H9 (cell line): ENCODE measurements around the gene LEFTY1. TPM values are rescaled to one million over a fixed set of nuclear protein-coding genes. Genes with fewer than 3 reads are reported as not detected.

Experiments
- DNase-seq: peaks from one replicate; pipeline ENCODE4 v3.0.0-alpha.2; 2017
- H2AFZ ChIP-seq: one replicate; pipeline ENCODE4 v1.6.1; 2013; ENCODE audit warnings: mild to moderate bottlenecking, low read length, control low read depth, moderate library complexity
- H2AK5ac ChIP-seq: 2 replicates; pipeline ENCODE4 v1.6.1; 2013; ENCODE audit warnings: low read length, control low read depth, mixed read lengths; ENCODE audit not compliant: insufficient read length
- H2BK120ac ChIP-seq: one replicate; pipeline ENCODE4 v1.6.1; 2013; ENCODE audit warnings: low read depth, mild to moderate bottlenecking, low read length, control low read depth, inconsistent platforms; ENCODE audit not compliant: poor library complexity, severe bottlenecking
- H2BK12ac ChIP-seq: 2 replicates; pipeline ENCODE4 v1.6.1; 2013; ENCODE audit warnings: low read length, control low read depth, mixed read lengths, low read depth; ENCODE audit not compliant: insufficient read length
- H2BK15ac ChIP-seq: 2 replicates; pipeline ENCODE4 v1.6.1; 2013; ENCODE audit warnings: low read depth, low read length, control low read depth
- H2BK20ac ChIP-seq: one replicate; pipeline ENCODE4 v1.6.1; 2013; ENCODE audit warnings: low read depth, mild to moderate bottlenecking, low read length, control low read depth, inconsistent platforms; ENCODE audit not compliant: poor library complexity, severe bottlenecking
- H2BK5ac ChIP-seq: 2 replicates; pipeline ENCODE4 v1.6.1; 2013; ENCODE audit warnings: low read length, control low read depth, mixed read lengths; ENCODE audit not compliant: insufficient read length
- H3K14ac ChIP-seq: 2 replicates; pipeline ENCODE4 v1.6.1; 2013; ENCODE audit warnings: low read length, control low read depth; ENCODE audit not compliant: insufficient read depth
- H3K18ac ChIP-seq: 2 replicates; pipeline ENCODE4 v1.6.1; 2013; ENCODE audit warnings: low read depth, mild to moderate bottlenecking, mixed read lengths, low read length, control low read depth; ENCODE audit not compliant: insufficient read length
- H3K23ac ChIP-seq: 2 replicates; pipeline ENCODE4 v1.6.1; 2013; ENCODE audit warnings: low read length, control low read depth, mixed read lengths, low read depth; ENCODE audit not compliant: insufficient read length
- H3K23me2 ChIP-seq: 2 replicates; pipeline ENCODE4 v1.6.1; 2013; ENCODE audit warnings: low read depth, mild to moderate bottlenecking, mixed read lengths, low read length, control low read depth; ENCODE audit not compliant: insufficient read length, poor library complexity, severe bottlenecking
- H3K27ac ChIP-seq: 2 replicates; pipeline ENCODE4 v1.5.1; 2013; ENCODE audit warnings: low read length, control low read depth, mixed read lengths, low read depth; ENCODE audit not compliant: insufficient read length
- H3K27me3 ChIP-seq: 2 replicates; pipeline ENCODE4 v1.6.1; 2013; ENCODE audit warnings: low read length, control low read depth, inconsistent platforms; ENCODE audit not compliant: insufficient read depth
- H3K4ac ChIP-seq: 2 replicates; pipeline ENCODE4 v1.6.1; 2013; ENCODE audit warnings: low read depth, mild to moderate bottlenecking, control low read depth, inconsistent platforms, low read length, moderate library complexity
- H3K4me1 ChIP-seq: 2 replicates; pipeline ENCODE4 v1.6.1; 2013; ENCODE audit warnings: low read length, control low read depth, inconsistent platforms; ENCODE audit not compliant: insufficient read depth
- H3K4me2 ChIP-seq: 2 replicates; pipeline ENCODE4 v1.6.1; 2013; ENCODE audit warnings: low read length, control low read depth, mixed read lengths; ENCODE audit not compliant: insufficient read length, insufficient read depth
- H3K56ac ChIP-seq: 2 replicates; pipeline ENCODE4 v1.6.1; 2013; ENCODE audit warnings: low read depth, mild to moderate bottlenecking, mixed read lengths, low read length, control low read depth; ENCODE audit not compliant: insufficient read length
- H3K79me1 ChIP-seq: 2 replicates; pipeline ENCODE4 v1.6.1; 2013; ENCODE audit warnings: low read depth, mild to moderate bottlenecking, moderate library complexity, low read length, control low read depth, inconsistent platforms; ENCODE audit not compliant: insufficient read depth, poor library complexity, severe bottlenecking
- H3K79me2 ChIP-seq: 2 replicates; pipeline ENCODE4 v1.6.1; 2013; ENCODE audit warnings: low read length, control low read depth, inconsistent platforms; ENCODE audit not compliant: insufficient read depth
- H3K9ac ChIP-seq: 2 replicates; pipeline ENCODE4 v1.6.1; 2013; ENCODE audit warnings: low read length, control low read depth, mixed read lengths; ENCODE audit not compliant: insufficient read length; ENCODE audit errors: extremely low read depth
- H3K9me3 ChIP-seq: one replicate; pipeline ENCODE4 v1.6.1; 2013; ENCODE audit warnings: low read depth, low read length, inconsistent platforms; ENCODE audit not compliant: control insufficient read depth
- H3T11ph ChIP-seq: one replicate; pipeline ENCODE4 v1.6.1; 2013; ENCODE audit warnings: mild to moderate bottlenecking, low read length, control low read depth, inconsistent platforms
- H4K20me1 ChIP-seq: one replicate; pipeline ENCODE4 v1.6.1; 2013; ENCODE audit not compliant: control insufficient read depth, insufficient read length, insufficient read depth
- H4K5ac ChIP-seq: 2 replicates; pipeline ENCODE4 v1.6.1; 2013; ENCODE audit warnings: low read depth, mild to moderate bottlenecking, mixed read lengths, low read length, control low read depth; ENCODE audit not compliant: insufficient read length
- H4K8ac ChIP-seq: replicated peaks from 2 replicates; pipeline ENCODE4 v1.6.1; 2013; ENCODE audit warnings: low read length, control low read depth, mixed read lengths, low read depth; ENCODE audit not compliant: insufficient read length
- H4K91ac ChIP-seq: 2 replicates; pipeline ENCODE4 v1.6.1; 2013; ENCODE audit warnings: low read depth, mild to moderate bottlenecking, moderate library complexity, mixed read lengths, low read length, control low read depth; ENCODE audit not compliant: insufficient read length
- H3K27ac Mint-ChIP-seq, 3 experiments: 2 replicates in 2 of 3; 3 replicates in 1 of 3; pipeline ENCODE4 v1.8.0; 2020 to 2021; ENCODE audit warnings: mixed read lengths in 3 of 3, mild to moderate bottlenecking in 1 of 3, moderate library complexity in 1 of 3
- H3K27me3 Mint-ChIP-seq: 2 replicates; pipeline ENCODE4 v1.8.0; 2021; ENCODE audit warnings: low read depth, mild to moderate bottlenecking, moderate library complexity, mixed read lengths
- H3K36me3 Mint-ChIP-seq, 3 experiments: 2 replicates in 2 of 3; 3 replicates in 1 of 3; pipeline ENCODE4 v1.8.0; 2020 to 2021; ENCODE audit warnings: low read depth in 3 of 3, mixed read lengths in 3 of 3; ENCODE audit not compliant: insufficient read depth in 1 of 3
- H3K4me1 Mint-ChIP-seq, 2 experiments: 2 replicates each; pipeline ENCODE4 v1.8.0; 2020; ENCODE audit warnings: mixed read lengths in 2 of 2
- H3K4me3 Mint-ChIP-seq, 2 experiments: 2 replicates in 1 of 2; 3 replicates in 1 of 2; pipeline ENCODE4 v1.8.0; 2020 to 2021; ENCODE audit warnings: mild to moderate bottlenecking in 2 of 2, mixed read lengths in 2 of 2, moderate library complexity in 1 of 2
- H3K9me3 Mint-ChIP-seq, 2 experiments: 2 replicates in 1 of 2; 3 replicates in 1 of 2; pipeline ENCODE4 v1.8.0; 2020; ENCODE audit warnings: mild to moderate bottlenecking in 2 of 2, mixed read lengths in 2 of 2, moderate library complexity in 1 of 2
- CTCF ChIP-seq: fragments of 200-600 bp; sonication (generic); conservative IDR thresholded peaks from 3 replicates; pipeline ENCODE4 v1.8.0; 2021; ENCODE audit warnings: antibody characterized with exemption, mild to moderate bottlenecking
- WGBS: extraction: QIAGEN DNeasy Blood & Tissue Kit; methylation state at CpG from one replicate; pipeline ENCODE4 v1.1.7; 2013; ENCODE audit warnings: missing lambda C conversion rate, low lambda C conversion rate, mixed read lengths; ENCODE audit not compliant: insufficient read length; ENCODE audit errors: extremely low coverage; 5-methylcytosine and 5-hydroxymethylcytosine counted together
- total RNA-seq: library from RNA; stranded (reverse); gene quantifications from 2 replicates; pipeline ENCODE4 v1.2.1, GENCODE V29; 2021

Gene LEFTY1
- total RNA-seq, 1 experiment from 2014 or later = 107 TPM

GRCh38 chr1:225851805-225852204, 37.1 kb downstream of the LEFTY1 start:
- no peak for TF ChIP-seq CTCF
- Mint-ChIP-seq H3K27me3 (no peaks in the 10 kb centered on the region), H3K4me3 (no peak overlapping the region), H3K4me1 (peaks cover 0 to 6% of the 10 kb centered on the region in 2 experiments; a peak in 3 of 4 replicates), H3K9me3 (peaks cover 5 to 9% of the 10 kb centered on the region in 2 experiments), H3K36me3 (peaks cover 76 to 94% (median 78%) of the 10 kb centered on the region in 3 experiments), H3K27ac (no peak overlapping the region)
- Histone ChIP-seq H3K27ac (no peak overlapping the region), H3K23ac (no peak overlapping the region), H4K91ac (no peak overlapping the region), H3K4ac (no peak overlapping the region), H3K4me2 (no peak overlapping the region), H3K23me2 (no peaks in the 10 kb centered on the region), H3K4me1 (no peaks in the 10 kb centered on the region), H2BK15ac (no peak overlapping the region), H3K56ac (no peak overlapping the region), H3K79me1 (no peaks in the 10 kb centered on the region), H2BK120ac (no peak overlapping the region), H3K79me2 (no peaks in the 10 kb centered on the region), H2BK20ac (no peak overlapping the region), H2BK5ac (no peak overlapping the region), H2AK5ac (no peak overlapping the region), H2BK12ac (no peak overlapping the region), H3K14ac (no peak overlapping the region), H4K20me1 (peaks cover 2% of the 10 kb centered on the region), H3K9me3 (peaks cover 4% of the 10 kb centered on the region), H3T11ph (no peak overlapping the region), H3K18ac (no peak overlapping the region), H3K9ac (no peak overlapping the region), H2AFZ (no peak overlapping the region), H4K5ac (no peak overlapping the region), H4K8ac (no peak overlapping the region), H3K27me3 (no peaks in the 10 kb centered on the region; the same call in 1 of the 2 replicates)
- no peak for DNase-seq
- WGBS = no CpG with 5 or more reads among the region's 4 CpGs
